Astrocyte of the spinal cord (primary cell): ENCODE results near the gene CEP72.

Experiments
- DNase-seq: peaks from one replicate; pipeline ENCODE4 v3.0.0; 2011; ENCODE audit warnings: low read depth, low spot score
- H3K4me3 ChIP-seq: 2 replicates; pipeline ENCODE4 v1.5.1; 2011; ENCODE audit warnings: low read depth, mild to moderate bottlenecking, low read length, moderate library complexity
- in situ Hi-C: cut with HindIII; loops from 2 replicates; pipeline ENCODE4 v1.10.0; 2017; ENCODE audit warnings: low sequenced_read_pairs
- TF ChIP-seq, protein P1 (sequence below): IDR thresholded peaks from 2 replicates; pipeline ENCODE4 v1.5.1; 2012; ENCODE audit warnings: low read depth, mild to moderate bottlenecking, low read length, inconsistent platforms

The CEP72 gene

DNA sequence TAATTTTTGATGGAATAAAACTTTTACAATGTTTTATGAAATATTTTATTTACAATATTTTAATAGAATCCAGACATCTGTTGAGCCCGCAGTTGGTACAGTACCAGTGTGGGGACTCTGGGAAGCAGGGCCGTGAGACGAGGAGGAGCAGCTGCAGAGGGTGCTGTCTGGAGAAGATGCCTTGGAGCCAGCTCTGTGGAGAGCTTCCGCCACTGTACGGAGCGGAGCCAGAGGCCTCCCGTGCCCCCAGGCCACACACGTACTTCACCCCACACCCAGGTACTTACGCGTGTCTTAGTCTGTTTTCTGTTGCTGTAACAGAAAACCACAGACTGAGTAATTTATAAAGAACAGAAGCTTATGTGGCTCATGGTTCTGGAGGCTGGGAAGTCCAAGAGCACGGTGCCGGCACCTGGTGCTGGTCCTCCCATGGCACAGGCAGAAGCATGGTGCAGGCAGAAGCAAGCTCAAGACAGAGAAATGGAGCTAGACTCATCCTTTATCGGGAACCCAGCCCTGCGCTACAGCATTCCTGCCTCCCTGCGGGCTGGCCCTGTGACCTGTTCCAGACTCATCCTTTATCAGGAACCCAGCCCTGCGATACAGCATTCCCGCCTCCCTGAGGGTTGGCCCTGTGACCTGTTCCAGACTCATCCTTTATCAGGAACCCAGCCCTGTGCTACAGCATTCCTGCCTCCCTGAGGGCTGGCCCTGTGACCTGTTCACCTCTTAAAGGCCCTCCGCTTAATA, 23.3 kb downstream of the CEP72 start:
- TF ChIP-seq, protein P1, sequence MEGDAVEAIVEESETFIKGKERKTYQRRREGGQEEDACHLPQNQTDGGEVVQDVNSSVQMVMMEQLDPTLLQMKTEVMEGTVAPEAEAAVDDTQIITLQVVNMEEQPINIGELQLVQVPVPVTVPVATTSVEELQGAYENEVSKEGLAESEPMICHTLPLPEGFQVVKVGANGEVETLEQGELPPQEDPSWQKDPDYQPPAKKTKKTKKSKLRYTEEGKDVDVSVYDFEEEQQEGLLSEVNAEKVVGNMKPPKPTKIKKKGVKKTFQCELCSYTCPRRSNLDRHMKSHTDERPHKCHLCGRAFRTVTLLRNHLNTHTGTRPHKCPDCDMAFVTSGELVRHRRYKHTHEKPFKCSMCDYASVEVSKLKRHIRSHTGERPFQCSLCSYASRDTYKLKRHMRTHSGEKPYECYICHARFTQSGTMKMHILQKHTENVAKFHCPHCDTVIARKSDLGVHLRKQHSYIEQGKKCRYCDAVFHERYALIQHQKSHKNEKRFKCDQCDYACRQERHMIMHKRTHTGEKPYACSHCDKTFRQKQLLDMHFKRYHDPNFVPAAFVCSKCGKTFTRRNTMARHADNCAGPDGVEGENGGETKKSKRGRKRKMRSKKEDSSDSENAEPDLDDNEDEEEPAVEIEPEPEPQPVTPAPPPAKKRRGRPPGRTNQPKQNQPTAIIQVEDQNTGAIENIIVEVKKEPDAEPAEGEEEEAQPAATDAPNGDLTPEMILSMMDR, result no peak
- in situ Hi-C loops, result no loop called here
- no peak overlapping the region for H3K4me3 ChIP-seq
- no peak for DNase-seq

DNA sequence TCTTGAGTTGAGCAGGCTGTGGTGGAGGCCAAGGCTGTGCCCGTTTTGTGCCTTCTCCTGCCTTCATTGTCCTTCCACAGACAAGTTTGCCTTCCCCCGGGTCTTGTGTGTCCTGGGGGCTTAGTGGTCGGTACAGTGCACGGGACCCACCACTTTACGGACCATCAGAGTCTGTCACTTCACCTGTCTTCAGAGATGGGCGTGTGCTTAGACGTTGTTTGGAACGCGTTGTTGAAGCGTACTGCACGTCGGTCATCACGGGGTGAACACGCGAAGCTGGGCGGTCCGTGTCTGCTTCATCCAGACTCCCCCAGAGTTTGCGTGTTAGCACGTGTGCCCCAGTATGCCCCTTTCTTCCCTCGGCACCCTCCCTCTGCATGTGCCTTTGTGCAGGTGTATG, 24.8 kb downstream of the CEP72 start:
- in situ Hi-C loops, result no loop called here
- H3K4me3 ChIP-seq, result no peak overlapping the region
- TF ChIP-seq, protein P1, result no peak
- no peak for DNase-seq

DNA sequence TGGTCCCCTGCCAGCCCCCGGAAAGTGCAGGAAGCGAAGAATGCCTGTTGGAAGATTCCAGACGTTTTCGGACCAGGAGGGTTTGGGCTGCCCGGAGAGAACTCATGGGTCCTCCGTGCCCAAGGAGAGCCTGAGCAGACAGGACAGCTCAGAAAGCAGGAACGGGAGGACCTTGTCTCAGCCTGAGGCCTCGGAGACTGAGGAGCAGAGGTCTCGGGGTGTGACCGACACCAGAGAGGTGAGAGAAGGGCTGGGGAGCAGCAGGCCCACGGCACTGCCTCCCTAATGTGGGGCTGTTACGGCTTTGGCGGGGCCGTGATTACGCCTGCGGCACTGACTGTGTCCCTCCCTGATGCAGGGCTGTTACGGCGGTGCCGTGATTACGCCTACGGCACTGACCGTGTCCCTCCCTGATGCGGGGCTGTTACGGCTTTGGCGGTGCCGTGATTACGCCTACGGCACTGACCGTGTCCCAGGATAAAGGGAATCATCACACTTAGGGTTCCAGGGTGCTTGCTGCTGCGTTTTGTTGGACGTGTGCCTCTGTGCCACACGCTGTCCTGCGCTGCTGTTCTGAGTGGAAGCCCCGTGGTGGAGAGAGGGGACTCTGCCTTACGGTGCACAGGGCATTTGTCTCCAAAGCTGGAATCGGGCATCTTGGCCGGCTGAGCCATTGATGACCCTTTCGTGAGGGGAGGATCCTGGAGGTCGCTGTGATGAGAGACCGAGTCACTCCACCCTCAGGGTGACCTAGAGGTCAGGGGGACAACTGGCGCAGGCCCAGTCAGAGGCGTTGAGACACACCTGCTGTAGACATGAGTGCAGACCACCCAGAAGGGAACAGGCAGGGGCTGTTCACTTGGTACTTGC, 25.7 kb downstream of the CEP72 start:
- TF ChIP-seq, protein P1, result no peak
- DNase-seq, result no peak
- in situ Hi-C loops, result no loop called here
- H3K4me3 ChIP-seq, result no peak overlapping the region

DNA sequence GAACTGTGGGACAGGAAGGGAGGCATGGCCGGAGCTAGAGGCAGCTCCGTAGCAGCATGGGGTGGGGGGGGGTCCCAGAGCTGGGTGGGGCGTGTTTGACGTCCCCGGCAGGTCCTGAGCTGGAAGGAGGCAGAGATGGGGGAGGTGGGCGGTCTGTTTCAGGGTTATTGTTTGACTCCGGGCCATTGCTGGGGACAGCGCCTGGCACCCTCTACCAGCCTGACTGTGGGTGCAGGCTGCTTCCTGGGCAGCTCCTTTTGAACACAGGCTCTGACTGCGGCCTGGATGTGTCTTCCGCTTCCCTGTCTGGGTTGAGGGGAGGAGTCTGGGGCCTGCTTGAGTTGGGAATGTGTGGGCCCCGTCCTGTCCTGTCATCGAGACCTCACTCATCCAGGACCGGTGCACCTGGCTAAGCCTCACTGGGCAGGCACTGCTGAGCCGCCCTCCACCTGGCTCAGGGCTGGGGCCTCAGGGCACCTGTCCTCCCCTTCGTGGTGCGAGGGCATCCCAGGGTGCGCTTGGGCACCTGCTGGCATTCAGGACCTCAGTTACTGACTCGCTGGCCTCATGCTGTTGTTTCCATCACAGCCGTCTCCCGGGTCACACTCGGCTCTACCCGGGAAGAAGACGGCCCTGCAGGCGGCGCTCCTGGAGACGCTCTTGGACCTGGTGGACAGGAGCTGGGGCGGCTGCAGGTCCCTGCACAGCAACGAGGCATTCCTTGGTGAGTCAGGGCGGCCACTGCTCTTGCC, 26.5 kb downstream of the CEP72 start:
- H3K4me3 ChIP-seq, result no peak overlapping the region
- TF ChIP-seq, protein P1, result no peak
- no peak for DNase-seq
- in situ Hi-C loops, result no loop called here

DNA sequence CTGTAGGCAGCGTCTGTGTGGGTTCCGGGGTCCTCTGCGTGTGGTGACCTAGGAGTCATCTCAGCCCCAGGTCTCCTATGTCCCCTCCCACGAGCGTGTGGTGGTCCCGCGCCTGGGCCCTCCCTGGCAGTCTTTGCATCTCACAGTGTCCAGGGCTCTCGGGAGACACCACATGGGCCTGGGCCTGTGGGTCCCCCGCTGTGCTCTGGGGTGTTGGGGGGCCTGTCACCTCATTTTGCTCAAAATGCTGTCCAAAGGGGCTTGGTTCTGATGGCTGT, 27.1 kb downstream of the CEP72 start:
- no peak for DNase-seq
- H3K4me3 ChIP-seq, result no peak overlapping the region
- TF ChIP-seq, protein P1, result no peak
- in situ Hi-C loops, result no loop called here

DNA sequence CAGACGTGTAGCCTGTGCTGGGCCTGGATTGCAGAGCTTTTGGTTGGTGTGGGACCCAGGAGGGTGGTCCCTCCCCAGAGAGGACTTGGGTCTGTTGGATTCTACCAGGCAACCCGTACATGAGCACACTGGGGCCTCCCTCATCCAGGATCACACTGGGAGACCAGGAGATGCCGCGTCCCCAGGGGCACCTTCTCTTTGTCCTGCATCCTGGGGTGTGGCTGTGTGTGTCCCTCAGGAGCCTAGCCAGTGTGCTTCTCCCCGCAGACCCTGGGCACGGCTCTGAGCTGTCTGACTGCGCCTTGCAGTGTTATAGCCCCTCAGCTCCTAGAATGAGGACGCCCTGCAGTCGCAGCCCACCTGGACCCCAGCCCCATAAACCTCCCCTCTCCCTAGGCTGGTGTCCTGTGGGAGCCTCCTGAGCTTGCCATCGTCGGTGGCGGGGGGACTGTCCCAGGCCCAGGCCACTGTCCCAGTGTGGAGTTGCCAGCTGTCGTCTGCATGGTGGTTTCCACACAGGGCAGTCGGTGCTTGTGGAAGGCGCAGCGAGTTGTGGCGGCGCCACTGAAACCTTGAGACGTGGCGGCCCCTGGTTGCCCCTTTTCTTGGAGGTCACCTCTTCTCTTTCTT, 27.6 kb downstream of the CEP72 start:
- TF ChIP-seq, protein P1, result no peak
- no peak overlapping the region for H3K4me3 ChIP-seq
- no peak for DNase-seq
- in situ Hi-C loops, result no loop called here
